ENCODE results near the gene PRAMEF12.

DNA sequence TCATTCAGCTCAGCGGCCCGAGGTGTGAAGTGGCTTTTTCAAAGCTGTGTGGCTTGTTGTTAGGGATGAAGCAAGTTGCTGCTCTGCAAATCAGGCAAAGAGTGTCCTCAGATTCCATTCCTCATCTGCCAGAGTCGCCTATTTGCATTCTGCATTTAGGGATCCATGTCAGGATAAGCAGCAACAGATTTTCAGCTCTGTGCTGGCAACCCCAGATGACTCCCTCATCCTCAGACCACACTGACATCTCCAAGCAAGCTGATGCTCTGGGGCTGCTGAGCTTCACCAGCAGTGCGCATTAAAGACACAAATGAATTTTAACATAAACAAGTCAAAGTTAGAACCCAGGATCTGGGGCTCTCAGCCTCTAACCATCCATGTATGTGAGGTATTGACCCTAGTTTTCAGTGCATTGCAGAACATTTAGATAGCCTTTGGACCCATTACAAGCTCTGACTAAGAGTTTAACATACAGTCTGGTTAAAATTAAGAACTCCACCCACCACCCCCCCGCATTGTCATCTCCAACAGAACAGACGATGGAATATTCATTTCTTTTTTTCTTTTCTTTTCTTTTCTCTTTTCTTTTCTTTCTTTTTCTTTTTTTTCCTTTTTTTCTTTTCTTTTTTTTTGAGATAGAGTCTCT lies 16.6 kb upstream of the PRAMEF12 start:
- TF ChIP-seq, protein P1, sequence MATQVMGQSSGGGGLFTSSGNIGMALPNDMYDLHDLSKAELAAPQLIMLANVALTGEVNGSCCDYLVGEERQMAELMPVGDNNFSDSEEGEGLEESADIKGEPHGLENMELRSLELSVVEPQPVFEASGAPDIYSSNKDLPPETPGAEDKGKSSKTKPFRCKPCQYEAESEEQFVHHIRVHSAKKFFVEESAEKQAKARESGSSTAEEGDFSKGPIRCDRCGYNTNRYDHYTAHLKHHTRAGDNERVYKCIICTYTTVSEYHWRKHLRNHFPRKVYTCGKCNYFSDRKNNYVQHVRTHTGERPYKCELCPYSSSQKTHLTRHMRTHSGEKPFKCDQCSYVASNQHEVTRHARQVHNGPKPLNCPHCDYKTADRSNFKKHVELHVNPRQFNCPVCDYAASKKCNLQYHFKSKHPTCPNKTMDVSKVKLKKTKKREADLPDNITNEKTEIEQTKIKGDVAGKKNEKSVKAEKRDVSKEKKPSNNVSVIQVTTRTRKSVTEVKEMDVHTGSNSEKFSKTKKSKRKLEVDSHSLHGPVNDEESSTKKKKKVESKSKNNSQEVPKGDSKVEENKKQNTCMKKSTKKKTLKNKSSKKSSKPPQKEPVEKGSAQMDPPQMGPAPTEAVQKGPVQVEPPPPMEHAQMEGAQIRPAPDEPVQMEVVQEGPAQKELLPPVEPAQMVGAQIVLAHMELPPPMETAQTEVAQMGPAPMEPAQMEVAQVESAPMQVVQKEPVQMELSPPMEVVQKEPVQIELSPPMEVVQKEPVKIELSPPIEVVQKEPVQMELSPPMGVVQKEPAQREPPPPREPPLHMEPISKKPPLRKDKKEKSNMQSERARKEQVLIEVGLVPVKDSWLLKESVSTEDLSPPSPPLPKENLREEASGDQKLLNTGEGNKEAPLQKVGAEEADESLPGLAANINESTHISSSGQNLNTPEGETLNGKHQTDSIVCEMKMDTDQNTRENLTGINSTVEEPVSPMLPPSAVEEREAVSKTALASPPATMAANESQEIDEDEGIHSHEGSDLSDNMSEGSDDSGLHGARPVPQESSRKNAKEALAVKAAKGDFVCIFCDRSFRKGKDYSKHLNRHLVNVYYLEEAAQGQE (IDR thresholded peaks at IDR 0.05; ENCODE audit: low read depth, low read length), result no peak
- TF ChIP-seq POLR2A (IDR thresholded peaks at IDR 0.05; ENCODE audit: low read depth, low read length), result no peak
- TF ChIP-seq CHD1 (IDR thresholded peaks at IDR 0.05; ENCODE audit: low read depth, low read length), result no peak
- no peak for TF ChIP-seq CTCF (IDR thresholded peaks at IDR 0.05 in 2 of 3, conservative IDR thresholded peaks at IDR 0.05 in 1 of 3; ENCODE audit: control insufficient read depth in 2 of 3, extremely low read depth in 1 of 3, insufficient read depth in 1 of 3, low read depth in 3 of 3, low read length in 3 of 3)
- no peak for TF ChIP-seq POLR2AphosphoS5 (IDR thresholded peaks at IDR 0.05; ENCODE audit: low read length)
- TF ChIP-seq TAF1 (IDR thresholded peaks at IDR 0.05; ENCODE audit: borderline replicate concordance, low read depth, low read length), result no peak

Measured in GM12878 (cell line).